Activated naive CD4-positive, alpha-beta T cell treated with anti-CD3 and anti-CD28 coated beads, Interleukin-2, amount 10 ng/mL, durations not matched to agents 7 days and 5 days (primary cell): ENCODE results near the gene AIF1.
A peak's percentile ranks its signal among the peaks of the same experiment; 100 is the strongest.

Source experiments
- CTCF ChIA-PET: fragments of 350-600 bp; sonication (Branson Sonifier 250); formaldehyde crosslinking; loops from one replicate; lab custom pipeline; 2021; ENCODE audit warnings: antibody characterized with exemption; lab: Charles Lee
- DNase-seq: peaks from one replicate; pipeline ENCODE4 v3.0.0-alpha.2; 2020
- H3K27ac Mint-ChIP-seq: one replicate; pipeline ENCODE4 v1.8.0; 2021; ENCODE audit warnings: mild to moderate bottlenecking, moderate library complexity, mixed read lengths
- H3K27me3 Mint-ChIP-seq: one replicate; pipeline ENCODE4 v1.8.0; 2021; ENCODE audit warnings: mild to moderate bottlenecking, mixed read lengths
- H3K36me3 Mint-ChIP-seq: one replicate; pipeline ENCODE4 v1.8.0; 2021; ENCODE audit warnings: mixed read lengths
- H3K4me1 Mint-ChIP-seq: one replicate; pipeline ENCODE4 v1.8.0; 2021; ENCODE audit warnings: mixed read lengths
- H3K4me3 Mint-ChIP-seq: one replicate; pipeline ENCODE4 v1.8.0; 2021; ENCODE audit warnings: mild to moderate bottlenecking, moderate library complexity, mixed read lengths
- H3K9me3 Mint-ChIP-seq: one replicate; pipeline ENCODE4 v1.8.0; 2021; ENCODE audit warnings: mixed read lengths

AIF1 gene

DNA sequence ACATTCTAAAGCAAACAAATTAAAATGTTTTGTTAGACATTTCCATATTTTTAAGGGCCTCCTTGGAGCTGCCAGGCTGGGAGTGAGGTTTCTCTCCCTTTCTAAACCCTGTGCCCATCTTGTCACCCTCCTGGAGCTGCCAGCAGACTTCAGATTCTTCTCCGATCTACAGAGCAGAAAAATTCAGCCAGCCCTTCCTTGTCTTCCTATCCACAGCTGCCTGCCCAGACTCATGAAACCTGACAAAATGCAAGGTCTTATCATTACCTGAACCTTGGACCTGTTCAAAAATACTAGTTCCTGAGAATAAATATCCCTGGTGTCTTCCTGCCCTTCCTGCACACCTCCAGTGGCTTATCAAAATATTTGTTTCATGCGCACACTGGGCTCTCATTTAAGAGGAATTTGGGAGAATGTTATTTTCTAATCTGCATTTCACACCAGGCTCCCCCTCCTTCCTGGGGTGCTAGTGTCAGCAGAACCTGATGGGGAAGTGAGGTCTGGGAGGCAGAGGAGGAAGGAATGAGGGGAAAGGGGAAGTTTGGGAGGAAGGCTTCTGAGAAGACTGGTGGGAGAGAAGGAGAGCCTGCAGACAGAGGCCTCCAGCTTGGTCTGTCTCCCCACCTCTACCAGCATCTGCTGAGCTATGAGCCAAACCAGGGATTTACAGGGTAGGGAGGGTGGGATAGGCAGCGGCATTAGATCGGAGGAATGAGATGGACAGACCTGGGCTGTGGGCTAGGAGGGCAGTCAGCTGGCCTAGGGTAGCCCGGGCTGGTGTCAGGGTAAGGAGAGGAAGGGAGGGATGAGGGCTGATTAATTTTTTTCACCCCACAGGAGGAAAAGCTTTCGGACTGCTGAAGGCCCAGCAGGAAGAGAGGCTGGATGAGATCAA lies at the start of gene AIF1:
Gene AIF1 (plus strand): TSS at position 551 of the 895 bp plus-strand sequence. CDS start 96 bp downstream, at position 647.
- Mint-ChIP-seq H3K27ac (peak within 1 kb of the TSS; percentile 85), H3K4me1 (peaks cover 41% of the 10 kb centered on the region), H3K9me3 (no peaks in the 10 kb centered on the region), H3K27me3 (peaks cover 7% of the 10 kb centered on the region), H3K36me3 (peaks cover 11% of the 10 kb centered on the region), H3K4me3 (peak within 1 kb of the TSS; percentile 76)
- CTCF ChIA-PET: interaction anchor here (0.7 to 3.5 kb wide), 5 partner anchors 17 to 120 kb away, joined by 3 to 27 read pairs (median 4); partner anchors contain the start of genes ATP6V1G2 and NCR3
- DNase-seq: no peak

DNA sequence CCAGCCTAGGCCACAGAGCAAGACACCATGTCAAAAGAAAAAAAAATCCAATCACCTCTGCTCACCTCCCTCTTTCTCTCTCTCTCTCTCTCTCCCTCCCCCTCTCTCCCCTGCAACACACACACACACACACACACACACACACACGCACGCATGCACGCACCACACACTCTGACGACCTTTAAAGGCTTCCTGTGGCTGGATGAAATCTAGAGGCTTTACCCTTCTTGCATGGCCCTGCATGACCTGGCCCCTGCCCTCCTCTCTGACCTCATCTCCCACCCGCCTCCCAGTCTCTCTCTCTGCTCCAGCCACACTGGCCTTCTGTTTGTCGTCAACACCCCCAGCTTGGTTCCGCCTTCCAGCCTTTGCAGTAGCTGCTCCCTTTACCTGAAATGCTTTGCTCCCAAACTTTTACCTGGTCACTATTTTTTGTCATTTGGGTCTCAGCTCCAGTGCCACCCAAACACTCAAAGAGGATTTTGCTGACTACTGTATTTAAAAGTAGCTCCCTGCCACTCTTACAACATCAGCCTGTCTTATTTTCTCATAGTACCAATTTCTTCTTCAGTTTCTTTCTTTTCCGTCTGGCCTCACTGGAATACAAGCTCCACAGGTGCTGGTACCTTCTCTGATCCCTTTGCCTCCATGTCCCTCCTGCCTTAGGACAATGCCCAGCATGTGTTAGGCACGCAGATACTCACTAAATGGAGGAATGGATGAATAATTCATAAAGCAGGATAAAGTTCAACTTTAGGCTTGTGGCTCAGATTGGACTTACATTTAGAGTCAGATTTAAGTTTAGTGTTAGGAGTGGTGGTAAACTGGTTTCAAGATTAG lies 47.3 kb upstream of the AIF1 start:
- Mint-ChIP-seq H3K27ac (peak overlapping the region; percentile 85), H3K4me1 (peaks cover 71% of the 10 kb centered on the region), H3K9me3 (no peaks in the 10 kb centered on the region), H3K27me3 (peaks cover 33% of the 10 kb centered on the region), H3K4me3 (peak overlapping the region; percentile 13), H3K36me3 (peaks cover 22% of the 10 kb centered on the region)
- CTCF ChIA-PET: interaction anchor here (1.0 to 27.0 kb wide), 6 partner anchors 9 to 26 kb away, joined by 4 to 780 read pairs (median 8); partner anchors contain the start of genes LST1, LTB and NCR3
- DNase-seq: peak; percentile 52

DNA sequence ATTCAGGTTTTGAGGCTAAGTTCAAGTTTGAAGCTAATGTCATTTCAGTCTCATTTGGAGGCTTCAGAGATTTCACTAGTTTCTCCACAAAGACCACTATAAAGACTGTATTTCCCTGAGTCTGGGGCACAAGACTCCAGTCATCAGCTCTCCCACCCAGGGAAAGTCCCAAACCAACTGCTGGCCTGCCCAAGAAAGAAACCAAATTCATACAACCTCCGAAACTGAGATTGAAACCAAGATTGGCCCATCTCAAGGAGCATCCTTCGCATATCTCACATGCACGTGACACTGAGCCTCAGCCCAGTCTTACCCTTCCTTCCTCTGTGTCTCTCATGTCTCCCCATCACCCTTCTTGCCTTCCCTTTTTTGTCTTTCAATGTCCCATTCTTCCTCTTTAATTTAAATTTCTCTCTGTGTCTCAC lies 46.5 kb upstream of the AIF1 start:
- H3K36me3 Mint-ChIP-seq: peaks cover 21% of the 10 kb centered on the region

DNA sequence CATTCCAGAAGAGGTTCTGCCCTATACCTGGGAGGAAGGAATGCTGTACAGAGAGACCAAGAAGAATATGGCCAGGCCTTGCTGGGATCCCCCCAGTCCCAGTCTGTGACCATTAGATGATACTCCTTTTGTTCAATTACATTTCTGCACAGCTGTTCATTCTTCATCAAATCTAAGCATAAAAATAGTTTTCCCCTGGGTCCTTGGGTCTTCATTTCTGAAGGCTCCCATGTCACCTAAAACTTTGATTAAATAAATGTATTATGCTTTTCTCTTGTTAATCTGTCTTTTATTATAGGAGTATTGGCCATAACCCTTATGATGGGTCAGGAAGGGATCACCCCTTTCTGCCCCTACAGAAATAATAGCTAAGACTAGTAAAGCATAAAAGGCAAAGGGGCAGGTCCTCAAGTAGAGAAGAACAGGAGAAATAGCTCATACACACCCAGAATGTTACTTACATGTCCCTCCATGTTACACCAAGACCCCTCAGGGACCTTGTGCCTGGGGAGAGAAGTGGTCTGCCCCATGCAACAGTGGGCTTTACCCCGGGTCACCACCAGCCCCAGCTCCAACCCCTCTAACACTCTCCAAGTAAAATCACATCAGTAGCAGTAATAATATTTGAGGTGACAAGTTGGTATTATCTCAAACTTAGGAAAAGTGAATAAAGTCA lies 45.0 kb upstream of the AIF1 start:
- CTCF ChIA-PET: interaction anchor here (0.9 to 27.0 kb wide), 4 partner anchors 9 to 24 kb away, joined by 3 to 780 read pairs (median 16); partner anchors contain the start of genes LST1 and NCR3

More for the DNA sequence above, 46.5 kb upstream of the AIF1 start:
- H3K4me3 Mint-ChIP-seq: peak overlapping the region; percentile 27
- peaks cover 73% of the 10 kb centered on the region for H3K4me1 Mint-ChIP-seq
- H3K27me3 Mint-ChIP-seq: peaks cover 33% of the 10 kb centered on the region
- CTCF ChIA-PET: interaction anchor here (1.0 to 27.0 kb wide), 5 partner anchors 9 to 25 kb away, joined by 4 to 780 read pairs (median 9); partner anchors contain the start of genes LST1, LTB and NCR3
- peak; percentile 84 for DNase-seq
- peak overlapping the region; percentile 85 for H3K27ac Mint-ChIP-seq
- H3K9me3 Mint-ChIP-seq: no peaks in the 10 kb centered on the region

DNA sequence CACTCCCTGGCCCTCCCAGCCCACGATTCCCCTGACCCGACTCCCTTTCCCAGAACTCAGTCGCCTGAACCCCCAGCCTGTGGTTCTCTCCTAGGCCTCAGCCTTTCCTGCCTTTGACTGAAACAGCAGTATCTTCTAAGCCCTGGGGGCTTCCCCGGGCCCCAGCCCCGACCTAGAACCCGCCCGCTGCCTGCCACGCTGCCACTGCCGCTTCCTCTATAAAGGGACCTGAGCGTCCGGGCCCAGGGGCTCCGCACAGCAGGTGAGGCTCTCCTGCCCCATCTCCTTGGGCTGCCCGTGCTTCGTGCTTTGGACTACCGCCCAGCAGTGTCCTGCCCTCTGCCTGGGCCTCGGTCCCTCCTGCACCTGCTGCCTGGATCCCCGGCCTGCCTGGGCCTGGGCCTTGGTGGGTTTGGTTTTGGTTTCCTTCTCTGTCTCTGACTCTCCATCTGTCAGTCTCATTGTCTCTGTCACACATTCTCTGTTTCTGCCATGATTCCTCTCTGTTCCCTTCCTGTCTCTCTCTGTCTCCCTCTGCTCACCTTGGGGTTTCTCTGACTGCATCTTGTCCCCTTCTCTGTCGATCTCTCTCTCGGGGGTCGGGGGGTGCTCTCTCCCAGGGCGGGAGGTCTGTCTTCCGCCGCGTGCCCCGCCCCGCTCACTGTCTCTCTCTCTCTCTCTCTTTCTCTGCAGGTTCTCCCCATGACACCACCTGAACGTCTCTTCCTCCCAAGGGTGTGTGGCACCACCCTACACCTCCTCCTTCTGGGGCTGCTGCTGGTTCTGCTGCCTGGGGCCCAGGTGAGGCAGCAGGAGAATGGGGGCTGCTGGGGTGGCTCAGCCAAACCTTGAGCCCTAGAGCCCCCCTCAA lies 42.8 kb upstream of the AIF1 start, which contains the start of gene LTA:
Gene LTA (plus strand): TSS at position 249 of the 871 bp plus-strand sequence. CDS start 454 bp downstream, at position 703.
- H3K4me3 Mint-ChIP-seq: peak within 1 kb of the TSS; percentile 94
- peak; percentile 82 for DNase-seq
- CTCF ChIA-PET: interaction anchor here (27.0 to 33.1 kb wide), 2 partner anchors 19 to 22 kb away, joined by 780 to 1087 read pairs; partner anchors contain the start of genes ATP6V1G2, LST1, NCR3 and NFKBIL1
- no peaks in the 10 kb centered on the region for H3K9me3 Mint-ChIP-seq
- H3K27me3 Mint-ChIP-seq: peaks cover 8% of the 10 kb centered on the region
- H3K27ac Mint-ChIP-seq: peak within 1 kb of the TSS; percentile 96
- H3K36me3 Mint-ChIP-seq: peaks cover 31% of the 10 kb centered on the region
- H3K4me1 Mint-ChIP-seq: peaks cover 96% of the 10 kb centered on the region

More for the DNA sequence above, 45.0 kb upstream of the AIF1 start:
- Mint-ChIP-seq H3K27me3 (peaks cover 22% of the 10 kb centered on the region), H3K9me3 (no peaks in the 10 kb centered on the region), H3K4me1 (peaks cover 85% of the 10 kb centered on the region), H3K36me3 (peaks cover 15% of the 10 kb centered on the region), H3K27ac (peak overlapping the region; percentile 40), H3K4me3 (no peak overlapping the region)
- no peak for DNase-seq

DNA sequence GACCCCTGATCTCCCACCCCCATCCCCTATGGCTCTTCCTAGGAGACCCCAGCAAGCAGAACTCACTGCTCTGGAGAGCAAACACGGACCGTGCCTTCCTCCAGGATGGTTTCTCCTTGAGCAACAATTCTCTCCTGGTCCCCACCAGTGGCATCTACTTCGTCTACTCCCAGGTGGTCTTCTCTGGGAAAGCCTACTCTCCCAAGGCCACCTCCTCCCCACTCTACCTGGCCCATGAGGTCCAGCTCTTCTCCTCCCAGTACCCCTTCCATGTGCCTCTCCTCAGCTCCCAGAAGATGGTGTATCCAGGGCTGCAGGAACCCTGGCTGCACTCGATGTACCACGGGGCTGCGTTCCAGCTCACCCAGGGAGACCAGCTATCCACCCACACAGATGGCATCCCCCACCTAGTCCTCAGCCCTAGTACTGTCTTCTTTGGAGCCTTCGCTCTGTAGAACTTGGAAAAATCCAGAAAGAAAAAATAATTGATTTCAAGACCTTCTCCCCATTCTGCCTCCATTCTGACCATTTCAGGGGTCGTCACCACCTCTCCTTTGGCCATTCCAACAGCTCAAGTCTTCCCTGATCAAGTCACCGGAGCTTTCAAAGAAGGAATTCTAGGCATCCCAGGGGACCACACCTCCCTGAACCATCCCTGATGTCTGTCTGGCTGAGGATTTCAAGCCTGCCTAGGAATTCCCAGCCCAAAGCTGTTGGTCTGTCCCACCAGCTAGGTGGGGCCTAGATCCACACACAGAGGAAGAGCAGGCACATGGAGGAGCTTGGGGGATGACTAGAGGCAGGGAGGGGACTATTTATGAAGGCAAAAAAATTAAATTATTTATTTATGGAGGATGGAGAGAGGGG lies 41.6 kb upstream of the AIF1 start:
- peaks cover 38% of the 10 kb centered on the region for H3K36me3 Mint-ChIP-seq
- peak overlapping the region; percentile 94 for H3K4me3 Mint-ChIP-seq
- no peak for DNase-seq
- H3K27me3 Mint-ChIP-seq: peaks cover 4% of the 10 kb centered on the region
- H3K9me3 Mint-ChIP-seq: no peaks in the 10 kb centered on the region
- CTCF ChIA-PET: interaction anchor here (0.6 to 33.1 kb wide), 3 partner anchors 20 to 46 kb away, joined by 3 to 1087 read pairs (median 780); partner anchors contain the start of genes ATP6V1G2, LST1, NCR3 and NFKBIL1
- peaks cover 91% of the 10 kb centered on the region for H3K4me1 Mint-ChIP-seq
- peak overlapping the region; percentile 96 for H3K27ac Mint-ChIP-seq

DNA sequence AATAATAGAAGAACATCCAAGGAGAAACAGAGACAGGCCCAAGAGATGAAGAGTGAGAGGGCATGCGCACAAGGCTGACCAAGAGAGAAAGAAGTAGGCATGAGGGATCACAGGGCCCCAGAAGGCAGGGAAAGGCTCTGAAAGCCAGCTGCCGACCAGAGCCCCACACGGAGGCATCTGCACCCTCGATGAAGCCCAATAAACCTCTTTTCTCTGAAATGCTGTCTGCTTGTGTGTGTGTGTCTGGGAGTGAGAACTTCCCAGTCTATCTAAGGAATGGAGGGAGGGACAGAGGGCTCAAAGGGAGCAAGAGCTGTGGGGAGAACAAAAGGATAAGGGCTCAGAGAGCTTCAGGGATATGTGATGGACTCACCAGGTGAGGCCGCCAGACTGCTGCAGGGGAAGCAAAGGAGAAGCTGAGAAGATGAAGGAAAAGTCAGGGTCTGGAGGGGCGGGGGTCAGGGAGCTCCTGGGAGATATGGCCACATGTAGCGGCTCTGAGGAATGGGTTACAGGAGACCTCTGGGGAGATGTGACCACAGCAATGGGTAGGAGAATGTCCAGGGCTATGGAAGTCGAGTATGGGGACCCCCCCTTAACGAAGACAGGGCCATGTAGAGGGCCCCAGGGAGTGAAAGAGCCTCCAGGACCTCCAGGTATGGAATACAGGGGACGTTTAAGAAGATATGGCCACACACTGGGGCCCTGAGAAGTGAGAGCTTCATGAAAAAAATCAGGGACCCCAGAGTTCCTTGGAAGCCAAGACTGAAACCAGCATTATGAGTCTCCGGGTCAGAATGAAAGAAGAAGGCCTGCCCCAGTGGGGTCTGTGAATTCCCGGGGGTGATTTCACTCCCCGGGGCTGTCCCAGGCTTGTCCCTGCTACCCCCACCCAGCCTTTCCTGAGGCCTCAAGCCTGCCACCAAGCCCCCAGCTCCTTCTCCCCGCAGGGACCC lies 40.6 kb upstream of the AIF1 start:
- peaks cover 4% of the 10 kb centered on the region for H3K27me3 Mint-ChIP-seq
- H3K36me3 Mint-ChIP-seq: peaks cover 45% of the 10 kb centered on the region
- peak overlapping the region; percentile 92 for H3K4me3 Mint-ChIP-seq
- CTCF ChIA-PET: interaction anchor here (0.6 to 33.1 kb wide), 4 partner anchors 20 to 83 kb away, joined by 3 to 1087 read pairs (median 392); partner anchors contain the start of genes ATP6V1G2, LST1, NCR3 and NFKBIL1
- H3K27ac Mint-ChIP-seq: peak overlapping the region; percentile 96
- no peaks in the 10 kb centered on the region for H3K9me3 Mint-ChIP-seq
- peaks cover 91% of the 10 kb centered on the region for H3K4me1 Mint-ChIP-seq
- DNase-seq: no peak

DNA sequence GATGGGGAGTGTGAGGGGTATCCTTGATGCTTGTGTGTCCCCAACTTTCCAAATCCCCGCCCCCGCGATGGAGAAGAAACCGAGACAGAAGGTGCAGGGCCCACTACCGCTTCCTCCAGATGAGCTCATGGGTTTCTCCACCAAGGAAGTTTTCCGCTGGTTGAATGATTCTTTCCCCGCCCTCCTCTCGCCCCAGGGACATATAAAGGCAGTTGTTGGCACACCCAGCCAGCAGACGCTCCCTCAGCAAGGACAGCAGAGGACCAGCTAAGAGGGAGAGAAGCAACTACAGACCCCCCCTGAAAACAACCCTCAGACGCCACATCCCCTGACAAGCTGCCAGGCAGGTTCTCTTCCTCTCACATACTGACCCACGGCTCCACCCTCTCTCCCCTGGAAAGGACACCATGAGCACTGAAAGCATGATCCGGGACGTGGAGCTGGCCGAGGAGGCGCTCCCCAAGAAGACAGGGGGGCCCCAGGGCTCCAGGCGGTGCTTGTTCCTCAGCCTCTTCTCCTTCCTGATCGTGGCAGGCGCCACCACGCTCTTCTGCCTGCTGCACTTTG lies 39.6 kb upstream of the AIF1 start, which contains the start of gene TNF:
Gene TNF (plus strand): TSS at position 231 of the 567 bp plus-strand sequence. CDS start 177 bp downstream, at position 408.
- DNase-seq: peak; percentile 86
- H3K4me3 Mint-ChIP-seq: peak within 1 kb of the TSS; percentile 92
- CTCF ChIA-PET: interaction anchor here (0.5 to 33.1 kb wide), 4 partner anchors 18 to 82 kb away, joined by 3 to 1087 read pairs (median 392); partner anchors contain the start of genes ATP6V1G2, LST1, NCR3 and NFKBIL1
- peaks cover 53% of the 10 kb centered on the region for H3K36me3 Mint-ChIP-seq
- no peaks in the 10 kb centered on the region for H3K9me3 Mint-ChIP-seq
- H3K27me3 Mint-ChIP-seq: peaks cover 4% of the 10 kb centered on the region
- H3K27ac Mint-ChIP-seq: peak within 1 kb of the TSS; percentile 87
- H3K4me1 Mint-ChIP-seq: peaks cover 88% of the 10 kb centered on the region

DNA sequence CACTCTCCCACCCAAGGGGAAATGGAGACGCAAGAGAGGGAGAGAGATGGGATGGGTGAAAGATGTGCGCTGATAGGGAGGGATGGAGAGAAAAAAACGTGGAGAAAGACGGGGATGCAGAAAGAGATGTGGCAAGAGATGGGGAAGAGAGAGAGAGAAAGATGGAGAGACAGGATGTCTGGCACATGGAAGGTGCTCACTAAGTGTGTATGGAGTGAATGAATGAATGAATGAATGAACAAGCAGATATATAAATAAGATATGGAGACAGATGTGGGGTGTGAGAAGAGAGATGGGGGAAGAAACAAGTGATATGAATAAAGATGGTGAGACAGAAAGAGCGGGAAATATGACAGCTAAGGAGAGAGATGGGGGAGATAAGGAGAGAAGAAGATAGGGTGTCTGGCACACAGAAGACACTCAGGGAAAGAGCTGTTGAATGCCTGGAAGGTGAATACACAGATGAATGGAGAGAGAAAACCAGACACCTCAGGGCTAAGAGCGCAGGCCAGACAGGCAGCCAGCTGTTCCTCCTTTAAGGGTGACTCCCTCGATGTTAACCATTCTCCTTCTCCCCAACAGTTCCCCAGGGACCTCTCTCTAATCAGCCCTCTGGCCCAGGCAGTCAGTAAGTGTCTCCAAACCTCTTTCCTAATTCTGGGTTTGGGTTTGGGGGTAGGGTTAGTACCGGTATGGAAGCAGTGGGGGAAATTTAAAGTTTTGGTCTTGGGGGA lies 38.9 kb upstream of the AIF1 start:
- peaks cover 82% of the 10 kb centered on the region for H3K4me1 Mint-ChIP-seq
- peaks cover 4% of the 10 kb centered on the region for H3K27me3 Mint-ChIP-seq
- DNase-seq: no peak
- H3K27ac Mint-ChIP-seq: peak overlapping the region; percentile 87
- CTCF ChIA-PET: interaction anchor here (2.5 to 33.1 kb wide), 3 partner anchors 8 to 23 kb away, joined by 9 to 1087 read pairs (median 780); partner anchors contain the start of genes ATP6V1G2, LST1, NCR3 and NFKBIL1
- H3K36me3 Mint-ChIP-seq: peaks cover 59% of the 10 kb centered on the region
- H3K4me3 Mint-ChIP-seq: peak overlapping the region; percentile 92
- no peaks in the 10 kb centered on the region for H3K9me3 Mint-ChIP-seq
